MM.1S (cell line): ENCODE results near the gene CSTPP1.

ENCODE experiments used
- DNase-seq: peaks from one replicate; pipeline ENCODE4 v3.0.0-alpha.2; 2015
- H2AFZ ChIP-seq: fragments of 300-600 bp; sonication (generic); 2 replicates; pipeline ENCODE4 v1.6.0; 2016; ENCODE audit warnings: antibody characterized with exemption, low read length
- H3F3A ChIP-seq: fragments of 300-600 bp; sonication (generic); 2 replicates; pipeline ENCODE4 v1.6.1; 2016; ENCODE audit warnings: mild to moderate bottlenecking, antibody characterized with exemption, low read length, moderate library complexity, mixed read lengths; ENCODE audit not compliant: insufficient read depth
- H3K27ac ChIP-seq: fragments of 300-600 bp; sonication (generic); 2 replicates; pipeline ENCODE4 v1.5.1; 2016; ENCODE audit warnings: mild to moderate bottlenecking, low read length
- H3K27me3 ChIP-seq: fragments of 300-600 bp; sonication (generic); replicated peaks from 2 replicates; pipeline ENCODE4 v1.6.0; 2016; ENCODE audit warnings: low read length; ENCODE audit not compliant: insufficient read depth
- H3K36me3 ChIP-seq: fragments of 300-600 bp; sonication (generic); replicated peaks from 2 replicates; pipeline ENCODE4 v1.6.1; 2016; ENCODE audit warnings: mild to moderate bottlenecking, low read length, mixed read lengths; ENCODE audit not compliant: insufficient read depth
- H3K4me1 ChIP-seq: fragments of 300-600 bp; sonication (generic); 2 replicates; pipeline ENCODE4 v1.6.1; 2016; ENCODE audit warnings: low read length, mixed read lengths
- H3K4me2 ChIP-seq: fragments of 300-600 bp; sonication (generic); 2 replicates; pipeline ENCODE4 v1.6.0; 2016; ENCODE audit warnings: low read depth, low read length
- H3K4me3 ChIP-seq: fragments of 300-600 bp; sonication (generic); 2 replicates; pipeline ENCODE4 v1.5.1; 2016; ENCODE audit warnings: low read length, mixed read lengths
- H3K79me2 ChIP-seq: fragments of 300-600 bp; sonication (generic); 2 replicates; pipeline ENCODE4 v1.6.1; 2016; ENCODE audit warnings: mixed run types, low read length, mixed read lengths
- H3K9ac ChIP-seq: fragments of 300-600 bp; sonication (generic); 2 replicates; pipeline ENCODE4 v1.6.1; 2016; ENCODE audit warnings: low read length, mixed read lengths
- H3K9me2 ChIP-seq: fragments of 300-600 bp; sonication (generic); replicated peaks from 2 replicates; pipeline ENCODE4 v1.6.1; 2016; ENCODE audit warnings: mild to moderate bottlenecking, low read length, mixed read lengths; ENCODE audit not compliant: insufficient read depth
- H3K9me3 ChIP-seq: fragments of 300-600 bp; sonication (generic); replicated peaks from 2 replicates; pipeline ENCODE4 v1.6.1; 2016; ENCODE audit warnings: mild to moderate bottlenecking, low read length, mixed read lengths; ENCODE audit not compliant: insufficient read depth
- H4K20me1 ChIP-seq: fragments of 300-600 bp; sonication (generic); 2 replicates; pipeline ENCODE4 v1.6.1; 2016; ENCODE audit warnings: mild to moderate bottlenecking, low read length, moderate library complexity, mixed read lengths; ENCODE audit not compliant: insufficient read depth
- CTCF ChIP-seq: fragments of 300-600 bp; sonication (generic); IDR thresholded peaks from 2 replicates; pipeline ENCODE4 v1.5.1; 2016; ENCODE audit warnings: antibody characterized with exemption, low read length, mixed read lengths
- EZH2 ChIP-seq: fragments of 300-600 bp; sonication (generic); optimal IDR thresholded peaks from 2 replicates; pipeline ENCODE3; 2017; ENCODE audit warnings: low read depth, mild to moderate bottlenecking, antibody characterized with exemption, low read length, mixed read lengths
- EZH2phosphoT487 ChIP-seq: fragments of 300-600 bp; sonication (generic); IDR thresholded peaks from 2 replicates; pipeline ENCODE4 v1.6.1; 2018; ENCODE audit warnings: antibody characterized with exemption, low read length

The CSTPP1 gene

GRCh38 chr11:46972343-46972742 is 35.8 kb downstream of the CSTPP1 start:
- H3K79me2 ChIP-seq, result no peaks in the 10 kb centered on the region
- no peak overlapping the region for H3K4me2 ChIP-seq
- no peak for DNase-seq

GRCh38 chr11:46972821-46973220 is 36.3 kb downstream of the CSTPP1 start:
- H3K27me3 ChIP-seq, result no peaks in the 10 kb centered on the region
- H3K27ac ChIP-seq, result no peak overlapping the region
- no peaks in the 10 kb centered on the region for H3K9me3 ChIP-seq
- H3K4me1 ChIP-seq, result no peaks in the 10 kb centered on the region
- no peaks in the 10 kb centered on the region for H3F3A ChIP-seq
- H4K20me1 ChIP-seq, result no peaks in the 10 kb centered on the region
- H3K9ac ChIP-seq, result no peak overlapping the region
- H3K36me3 ChIP-seq, result no peaks in the 10 kb centered on the region
- no peak overlapping the region for H3K4me3 ChIP-seq
- no peak overlapping the region for H2AFZ ChIP-seq
- H3K79me2 ChIP-seq, result no peaks in the 10 kb centered on the region
- no peak for TF ChIP-seq EZH2
- H3K4me2 ChIP-seq, result no peak overlapping the region
- no peak for DNase-seq
- no peaks in the 10 kb centered on the region for H3K9me2 ChIP-seq

More at GRCh38 chr11:46972343-46972742, 35.8 kb downstream of the CSTPP1 start:
- TF ChIP-seq EZH2phosphoT487 (no peak), CTCF (no peak), EZH2 (no peak)
- no peaks in the 10 kb centered on the region for H3K27me3 ChIP-seq
- H3K36me3 ChIP-seq, result no peaks in the 10 kb centered on the region
- H2AFZ ChIP-seq, result no peak overlapping the region
- H3K4me3 ChIP-seq, result no peak overlapping the region
- H3K9me2 ChIP-seq, result no peaks in the 10 kb centered on the region
- no peaks in the 10 kb centered on the region for H3F3A ChIP-seq
- no peaks in the 10 kb centered on the region for H3K4me1 ChIP-seq
- H4K20me1 ChIP-seq, result no peaks in the 10 kb centered on the region
- no peak overlapping the region for H3K9ac ChIP-seq
- no peaks in the 10 kb centered on the region for H3K9me3 ChIP-seq
- H3K27ac ChIP-seq, result no peak overlapping the region

GRCh38 chr11:46976182-46976854 is 39.8 kb downstream of the CSTPP1 start:
- DNase-seq, result no peak
- H3K9me3 ChIP-seq, result no peaks in the 10 kb centered on the region
- no peak overlapping the region for H2AFZ ChIP-seq
- 0 out of 2 replicates have a peak, but pooled peaks cover 4% of the 10 kb centered on the region for H3K4me1 ChIP-seq
- no peak overlapping the region for H3K4me3 ChIP-seq
- no peaks in the 10 kb centered on the region for H3K27me3 ChIP-seq
- no peak overlapping the region for H3K4me2 ChIP-seq
- no peaks in the 10 kb centered on the region for H3K79me2 ChIP-seq
- no peak overlapping the region for H3K27ac ChIP-seq
- H3K36me3 ChIP-seq, result no peaks in the 10 kb centered on the region
- no peak for TF ChIP-seq EZH2phosphoT487
- no peak for TF ChIP-seq EZH2
- TF ChIP-seq CTCF, result no peak
- H3K9me2 ChIP-seq, result 0 out of 2 replicates have a peak, but pooled peaks cover 3% of the 10 kb centered on the region
- no peak overlapping the region for H3K9ac ChIP-seq
- H4K20me1 ChIP-seq, result no peaks in the 10 kb centered on the region
- H3F3A ChIP-seq, result no peaks in the 10 kb centered on the region
